HCT116 (cell line): ENCODE results near the gene TBC1D8.

ENCODE experiments used
- CBX3 ChIP-seq: IDR thresholded peaks from 2 replicates; pipeline ENCODE4 v1.6.1; 2012; ENCODE audit warnings: low read depth
- CEBPB ChIP-seq: IDR thresholded peaks from 2 replicates; pipeline ENCODE4 v1.6.1; 2012; ENCODE audit warnings: low read depth
- JUND ChIP-seq: IDR thresholded peaks from 2 replicates; pipeline ENCODE4 v1.6.1; 2012
- POLR2A ChIP-seq: IDR thresholded peaks from 2 replicates; pipeline ENCODE4 v1.7.0; 2011; ENCODE audit warnings: borderline replicate concordance; ENCODE audit not compliant: insufficient read depth, insufficient read length; ENCODE audit errors: extremely low read depth
- POLR2AphosphoS5 ChIP-seq: IDR thresholded peaks from 2 replicates; pipeline ENCODE4 v1.6.1; 2011; ENCODE audit warnings: mild to moderate bottlenecking, low read depth, low read length, moderate library complexity
- YY1 ChIP-seq: IDR thresholded peaks from 2 replicates; pipeline ENCODE4 v1.6.1; 2011; ENCODE audit warnings: low read length, low read depth, moderate library complexity, mild to moderate bottlenecking; ENCODE audit not compliant: insufficient replicate concordance; ENCODE audit errors: extremely low read depth
- TF ChIP-seq, protein P1 (sequence below), 3 experiments: fragments of 200-600 bp in 1 of 3; sonication (generic) in 1 of 3; IDR thresholded peaks in 2 of 3; conservative IDR thresholded peaks in 1 of 3; 2 replicates each; pipeline ENCODE4 v1.5.1; 2012 to 2017; ENCODE audit warnings: low read depth in 2 of 3, low read length in 2 of 3, antibody characterized with exemption in 1 of 3, borderline replicate concordance in 1 of 3, control low read depth in 1 of 3, mild to moderate bottlenecking in 1 of 3, mixed read lengths in 1 of 3, mixed run types in 1 of 3, moderate library complexity in 1 of 3; ENCODE audit not compliant: insufficient read depth in 1 of 3
- TF ChIP-seq, protein P2 (sequence below): IDR thresholded peaks from 2 replicates; pipeline ENCODE4 v1.6.1; 2012

DNA sequence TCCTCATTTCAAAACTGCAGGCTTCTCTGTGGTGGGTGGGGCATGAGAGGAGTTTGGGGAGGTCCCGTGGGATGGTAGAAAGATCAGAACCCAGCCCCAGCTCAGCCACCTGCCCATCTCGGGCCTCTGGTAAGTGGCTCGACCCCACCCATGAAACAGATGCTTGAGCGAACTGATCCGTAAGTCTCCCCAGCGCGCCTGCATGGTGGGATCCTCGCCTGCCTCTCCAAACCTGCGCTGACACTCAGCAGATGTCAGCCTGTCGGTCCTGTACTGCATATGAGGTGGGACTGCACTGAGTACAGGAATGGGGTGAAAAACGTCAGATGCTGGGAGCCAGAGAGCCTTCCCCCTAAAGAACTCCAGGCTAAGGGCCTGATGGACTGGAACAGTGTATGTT, 165.0 kb downstream of the TBC1D8 start:
- TF ChIP-seq YY1 (no peak), POLR2A (no peak), POLR2AphosphoS5 (no peak), CEBPB (no peak), CBX3 (no peak), JUND (no peak)
- TF ChIP-seq, protein P1, sequence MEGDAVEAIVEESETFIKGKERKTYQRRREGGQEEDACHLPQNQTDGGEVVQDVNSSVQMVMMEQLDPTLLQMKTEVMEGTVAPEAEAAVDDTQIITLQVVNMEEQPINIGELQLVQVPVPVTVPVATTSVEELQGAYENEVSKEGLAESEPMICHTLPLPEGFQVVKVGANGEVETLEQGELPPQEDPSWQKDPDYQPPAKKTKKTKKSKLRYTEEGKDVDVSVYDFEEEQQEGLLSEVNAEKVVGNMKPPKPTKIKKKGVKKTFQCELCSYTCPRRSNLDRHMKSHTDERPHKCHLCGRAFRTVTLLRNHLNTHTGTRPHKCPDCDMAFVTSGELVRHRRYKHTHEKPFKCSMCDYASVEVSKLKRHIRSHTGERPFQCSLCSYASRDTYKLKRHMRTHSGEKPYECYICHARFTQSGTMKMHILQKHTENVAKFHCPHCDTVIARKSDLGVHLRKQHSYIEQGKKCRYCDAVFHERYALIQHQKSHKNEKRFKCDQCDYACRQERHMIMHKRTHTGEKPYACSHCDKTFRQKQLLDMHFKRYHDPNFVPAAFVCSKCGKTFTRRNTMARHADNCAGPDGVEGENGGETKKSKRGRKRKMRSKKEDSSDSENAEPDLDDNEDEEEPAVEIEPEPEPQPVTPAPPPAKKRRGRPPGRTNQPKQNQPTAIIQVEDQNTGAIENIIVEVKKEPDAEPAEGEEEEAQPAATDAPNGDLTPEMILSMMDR (IDR thresholded peaks at IDR 0.05 in 2 of 3, conservative IDR thresholded peaks at IDR 0.05 in 1 of 3; ENCODE audit: borderline replicate concordance in 1 of 3, insufficient read depth in 1 of 3, low read depth in 2 of 3, low read length in 2 of 3): no peak
- TF ChIP-seq, protein P2, sequence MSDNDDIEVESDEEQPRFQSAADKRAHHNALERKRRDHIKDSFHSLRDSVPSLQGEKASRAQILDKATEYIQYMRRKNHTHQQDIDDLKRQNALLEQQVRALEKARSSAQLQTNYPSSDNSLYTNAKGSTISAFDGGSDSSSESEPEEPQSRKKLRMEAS: no peak
